ENCODE results near the gene TSPAN9. TPM values are rescaled to one million over a fixed set of nuclear protein-coding genes. Genes with fewer than 3 reads are reported as not detected.
A peak's percentile ranks its signal among the peaks of the same experiment; 100 is the strongest.

The TSPAN9 gene
- total RNA-seq, 1 donor: 13.0 TPM

- no peak for TF ChIP-seq CTCF (IDR thresholded peaks at IDR 0.05; ENCODE audit: extremely low read depth, low read depth, low read length)
- H3K4me3 ChIP-seq (ENCODE audit: insufficient read depth, low read length): no peak overlapping the region
- DNase-seq (ENCODE audit: insufficient read length, low spot score, missing footprints): peak; percentile 73
- H3K4me2 ChIP-seq (ENCODE audit: insufficient read depth, low read length): no peak overlapping the region
- H3K27ac ChIP-seq (ENCODE audit: low read depth, low read length): no peak overlapping the region
- no peaks in the 10 kb centered on the region for H3K36me3 ChIP-seq (ENCODE audit: insufficient read depth, low read length)
- peaks cover 17% of the 10 kb centered on the region for H4K20me1 ChIP-seq (ENCODE audit: insufficient read depth, low read length)
- no peak overlapping the region for H2AFZ ChIP-seq (ENCODE audit: low read length)
- no peaks in the 10 kb centered on the region for H3K79me2 ChIP-seq (ENCODE audit: insufficient read depth, low read length)
- peaks cover 18% of the 10 kb centered on the region for H3K4me1 ChIP-seq (ENCODE audit: insufficient read depth, low read length)
- H3K9me3 ChIP-seq (ENCODE audit: low read depth, low read length): no peaks in the 10 kb centered on the region
- no peaks in the 10 kb centered on the region for H3K27me3 ChIP-seq (ENCODE audit: insufficient read depth, low read length)
These were observed 24.3 kb downstream of the TSPAN9 start for GRCh38 chr12:3101309-3102024.

- Histone ChIP-seq H4K20me1 (ENCODE audit: insufficient read depth, low read length) (peaks cover 20% of the 10 kb centered on the region), H3K9me3 (ENCODE audit: low read depth, low read length) (no peaks in the 10 kb centered on the region), H3K4me2 (ENCODE audit: insufficient read depth, low read length) (no peak overlapping the region), H3K36me3 (ENCODE audit: insufficient read depth, low read length) (no peaks in the 10 kb centered on the region), H3K27ac (ENCODE audit: low read depth, low read length) (no peak overlapping the region), H3K4me3 (ENCODE audit: insufficient read depth, low read length) (no peak overlapping the region), H3K79me2 (ENCODE audit: insufficient read depth, low read length) (no peaks in the 10 kb centered on the region), H3K4me1 (ENCODE audit: insufficient read depth, low read length) (peaks cover 19% of the 10 kb centered on the region), H3K27me3 (ENCODE audit: insufficient read depth, low read length) (no peaks in the 10 kb centered on the region), H2AFZ (ENCODE audit: low read length) (no peak overlapping the region)
- TF ChIP-seq CTCF (IDR thresholded peaks at IDR 0.05; ENCODE audit: extremely low read depth, low read depth, low read length): no peak
- DNase-seq (ENCODE audit: insufficient read length, low spot score, missing footprints): peak; percentile 43
These were observed 25.7 kb downstream of the TSPAN9 start for GRCh38 chr12:3102771-3103410.

GRCh38 chr12:3103806-3104205 is 26.6 kb downstream of the TSPAN9 start:
- peaks cover 20% of the 10 kb centered on the region for H4K20me1 ChIP-seq (ENCODE audit: insufficient read depth, low read length)
- no peak overlapping the region for H3K4me3 ChIP-seq (ENCODE audit: insufficient read depth, low read length)
- no peaks in the 10 kb centered on the region for H3K9me3 ChIP-seq (ENCODE audit: low read depth, low read length)
- H3K4me1 ChIP-seq (ENCODE audit: insufficient read depth, low read length): peaks cover 16% of the 10 kb centered on the region
- no peak for TF ChIP-seq CTCF (IDR thresholded peaks at IDR 0.05; ENCODE audit: extremely low read depth, low read depth, low read length)
- H3K27me3 ChIP-seq (ENCODE audit: insufficient read depth, low read length): no peaks in the 10 kb centered on the region
- no peak overlapping the region for H3K4me2 ChIP-seq (ENCODE audit: insufficient read depth, low read length)
- no peaks in the 10 kb centered on the region for H3K79me2 ChIP-seq (ENCODE audit: insufficient read depth, low read length)
- no peaks in the 10 kb centered on the region for H3K36me3 ChIP-seq (ENCODE audit: insufficient read depth, low read length)
- no peak overlapping the region for H3K27ac ChIP-seq (ENCODE audit: low read depth, low read length)
- no peak for DNase-seq (ENCODE audit: insufficient read length, low spot score, missing footprints)
- no peak overlapping the region for H2AFZ ChIP-seq (ENCODE audit: low read length)

GRCh38 chr12:3105690-3106479 is 28.7 kb downstream of the TSPAN9 start:
- Histone ChIP-seq H3K27ac (ENCODE audit: low read depth, low read length) (no peak overlapping the region), H3K4me2 (ENCODE audit: insufficient read depth, low read length) (no peak overlapping the region), H3K79me2 (ENCODE audit: insufficient read depth, low read length) (no peaks in the 10 kb centered on the region), H3K9me3 (ENCODE audit: low read depth, low read length) (no peaks in the 10 kb centered on the region), H2AFZ (ENCODE audit: low read length) (no peak overlapping the region), H3K4me1 (ENCODE audit: insufficient read depth, low read length) (peaks cover 16% of the 10 kb centered on the region), H3K27me3 (ENCODE audit: insufficient read depth, low read length) (no peaks in the 10 kb centered on the region), H3K4me3 (ENCODE audit: insufficient read depth, low read length) (no peak overlapping the region), H3K36me3 (ENCODE audit: insufficient read depth, low read length) (no peaks in the 10 kb centered on the region), H4K20me1 (ENCODE audit: insufficient read depth, low read length) (peaks cover 20% of the 10 kb centered on the region)
- no peak for TF ChIP-seq CTCF (IDR thresholded peaks at IDR 0.05; ENCODE audit: extremely low read depth, low read depth, low read length)
- DNase-seq (ENCODE audit: insufficient read length, low spot score, missing footprints): peak; percentile 44

Data from osteoblast (primary cell).